Forelimb muscle (tissue), 1 donor: ENCODE results near the gene IREB2. TPM values are rescaled to one million over a fixed set of nuclear protein-coding genes. Genes with fewer than 3 reads are reported as not detected.

Experiments used
- DNase-seq: peaks from one replicate; pipeline ENCODE4 v3.0.0-alpha.2; 2013; ENCODE audit warnings: low read depth
- polyA plus RNA-seq: library from polyadenylated mRNA; unstranded; fragments of 120-200 nt; gene quantifications from one replicate; pipeline ENCODE4 v1.2.1, GENCODE V29; 2013; ENCODE audit not compliant: insufficient read length

Gene IREB2
- polyA plus RNA-seq, 1 donor = 41.7 TPM

DNA sequence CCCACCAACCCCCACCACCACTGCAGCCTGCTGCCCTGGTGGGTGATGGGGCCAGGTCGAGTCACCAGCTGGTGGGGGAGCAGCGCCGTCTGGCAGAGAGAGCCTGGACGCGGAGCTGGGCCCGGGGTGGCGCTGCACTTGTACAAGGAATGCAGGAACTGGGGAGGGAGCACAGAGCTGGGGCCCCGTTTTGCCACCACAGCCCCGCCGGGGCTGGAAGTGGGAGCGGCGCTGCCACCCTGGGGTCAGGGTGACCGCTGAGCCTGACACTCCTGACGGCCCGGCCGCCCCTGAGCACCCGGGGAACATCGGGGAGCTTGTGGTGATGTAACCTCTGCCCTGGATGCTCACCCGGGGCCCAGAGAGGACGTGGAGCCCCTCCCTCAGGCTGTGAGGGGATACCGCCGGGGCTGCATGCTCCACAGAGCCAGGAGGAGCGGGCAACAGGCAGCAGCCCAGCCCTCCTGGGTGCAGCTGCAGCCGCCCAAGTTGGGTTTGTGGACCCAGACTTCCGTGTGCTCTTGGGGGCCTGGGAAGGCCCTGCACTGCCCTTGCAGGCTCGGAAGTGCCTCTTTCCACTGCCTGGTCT, 32.6 kb upstream of the IREB2 start:
- DNase-seq = no peak

DNA sequence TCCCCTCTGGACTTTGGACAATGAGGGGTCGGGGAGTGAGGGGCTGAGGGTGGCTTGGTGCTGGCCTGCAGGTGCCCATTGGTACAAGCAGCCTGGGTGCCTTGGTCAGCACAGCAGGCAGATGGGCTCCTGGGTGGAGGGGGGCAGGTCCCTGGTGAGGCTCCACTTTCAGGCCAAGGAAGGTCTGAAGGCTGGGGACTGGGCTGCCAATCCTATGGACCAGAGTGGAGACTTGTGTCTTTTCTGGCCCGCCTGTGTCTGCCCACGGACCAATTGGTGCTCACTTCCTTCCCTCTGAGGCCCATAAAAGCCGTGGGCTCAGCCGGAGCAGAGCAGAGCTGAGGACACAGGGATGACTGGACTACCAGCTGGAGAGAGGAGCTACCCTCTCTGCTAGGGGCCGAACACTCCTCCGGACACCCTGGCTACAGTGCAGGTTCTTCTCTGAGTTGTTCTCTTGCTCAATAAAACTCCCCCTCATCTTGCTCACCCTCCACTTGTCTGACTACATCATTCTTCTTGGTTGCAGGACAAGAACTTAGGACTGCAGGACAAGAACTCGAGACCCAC, 31.9 kb upstream of the IREB2 start:
- no peak for DNase-seq

DNA sequence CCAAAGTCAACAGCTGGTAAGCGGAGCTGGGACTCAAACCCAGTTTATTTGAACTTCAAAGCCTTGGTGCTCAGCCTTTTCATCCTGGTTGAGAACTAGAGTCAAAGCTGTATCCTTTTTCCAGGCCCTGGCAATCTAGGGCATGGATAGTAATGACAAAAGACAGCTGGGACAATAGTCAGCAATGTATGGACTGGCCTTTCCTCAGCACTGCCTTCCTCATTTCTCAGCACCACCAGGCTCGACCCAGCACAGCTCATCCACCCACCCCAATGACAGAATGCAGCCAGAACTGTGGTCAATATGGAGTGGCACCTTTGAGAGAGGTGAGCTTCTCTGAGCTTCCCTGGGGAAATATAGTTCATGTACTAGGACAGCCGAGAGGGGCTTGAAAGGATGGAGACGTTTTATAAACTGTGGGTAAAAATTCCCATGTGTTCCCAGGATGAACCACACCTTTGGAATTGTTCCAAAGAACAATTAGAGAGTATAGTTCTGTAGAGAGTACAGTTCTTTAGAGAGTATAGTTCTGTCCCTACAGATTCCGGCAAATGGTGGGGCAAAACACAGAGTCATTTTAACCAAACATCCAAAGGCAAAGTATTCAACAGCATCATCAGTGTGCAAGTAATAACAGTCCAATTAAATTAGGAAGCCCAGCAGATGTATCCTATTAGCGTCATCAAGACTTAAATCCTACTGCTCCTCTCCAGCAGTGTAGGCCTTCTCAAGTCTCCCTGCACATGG, 30.2 kb upstream of the IREB2 start:
- no peak for DNase-seq

DNA sequence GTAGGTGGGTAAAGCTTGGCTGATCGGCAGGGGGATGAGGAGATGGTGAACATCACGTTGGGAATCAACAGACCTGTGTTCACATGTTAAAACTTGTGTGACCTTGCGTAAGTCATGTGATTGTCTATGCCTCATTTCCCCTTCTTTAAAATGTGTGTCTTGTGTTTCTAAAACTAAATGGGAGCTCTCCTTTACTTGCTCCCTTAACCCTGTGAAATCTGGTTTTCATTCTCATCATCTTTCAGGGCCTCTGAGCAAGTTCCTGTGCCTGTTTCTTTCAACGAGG, 29.7 kb upstream of the IREB2 start:
- no peak for DNase-seq

DNA sequence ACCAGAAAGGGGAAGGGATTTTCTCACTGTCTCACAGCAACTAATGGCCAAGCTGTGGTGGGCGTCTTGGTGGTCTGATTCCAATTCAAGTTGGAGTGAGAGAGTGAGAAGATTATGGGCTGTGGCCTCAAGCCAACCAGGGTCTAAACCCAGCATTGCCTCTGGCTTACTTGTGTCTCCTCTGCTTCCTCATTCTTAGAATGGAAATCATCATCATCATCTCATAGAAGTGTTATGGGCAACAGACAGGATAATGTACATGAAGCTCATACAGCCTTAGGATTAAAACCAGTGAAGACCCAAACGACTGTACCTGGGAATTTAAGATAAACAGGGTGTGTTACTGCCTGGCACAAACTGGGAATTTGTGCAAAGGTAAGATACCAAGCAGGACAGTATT, 29.1 kb upstream of the IREB2 start:
- DNase-seq = no peak

DNA sequence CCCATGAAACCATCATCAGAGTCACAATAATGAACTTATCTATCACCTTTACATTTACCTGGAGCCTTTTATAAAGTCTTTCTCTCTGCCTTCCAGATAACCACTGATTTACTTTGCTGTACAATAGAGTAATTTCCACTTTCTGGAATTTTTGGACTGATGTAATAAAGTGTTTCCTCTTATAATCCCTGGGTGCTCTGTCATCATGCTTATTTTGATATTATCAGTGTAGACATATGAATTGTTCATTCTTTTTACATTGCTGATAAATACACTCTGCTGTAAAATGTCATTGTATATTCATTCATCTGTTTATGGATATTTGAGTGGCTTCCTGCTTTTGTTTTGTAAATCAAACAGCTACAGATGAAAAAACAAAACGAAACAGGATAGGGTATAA, 27.0 kb upstream of the IREB2 start:
- no peak for DNase-seq

DNA sequence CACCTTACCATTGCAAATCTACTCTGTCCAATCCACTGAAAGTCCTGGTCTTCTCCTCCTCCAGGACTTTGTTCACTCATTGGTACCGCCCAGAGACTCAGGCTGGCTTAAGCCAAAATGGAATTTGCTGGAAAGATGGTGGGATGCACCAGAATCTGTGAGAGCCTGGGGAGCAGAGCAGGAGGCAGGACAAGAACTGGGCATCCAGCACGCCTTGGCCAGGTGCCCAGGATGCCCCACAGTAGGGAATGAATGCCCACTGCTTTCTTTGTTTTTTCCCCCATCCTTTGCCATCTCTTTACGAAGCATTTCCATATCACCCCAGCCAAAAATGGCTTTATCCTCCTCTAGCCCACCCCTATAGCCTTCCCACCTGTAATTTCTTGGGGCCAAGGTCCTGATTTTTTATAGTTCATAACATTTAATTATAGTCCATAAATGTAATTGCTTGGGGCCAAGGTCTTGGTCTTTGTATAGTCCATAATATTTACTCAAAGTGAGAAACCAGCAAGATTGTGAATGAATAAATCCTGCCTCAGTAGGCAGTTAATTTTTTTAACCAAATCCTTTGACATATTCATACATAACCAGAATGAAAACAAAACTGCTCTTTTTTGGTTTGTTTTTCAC, 23.3 kb upstream of the IREB2 start:
- DNase-seq = no peak

DNA sequence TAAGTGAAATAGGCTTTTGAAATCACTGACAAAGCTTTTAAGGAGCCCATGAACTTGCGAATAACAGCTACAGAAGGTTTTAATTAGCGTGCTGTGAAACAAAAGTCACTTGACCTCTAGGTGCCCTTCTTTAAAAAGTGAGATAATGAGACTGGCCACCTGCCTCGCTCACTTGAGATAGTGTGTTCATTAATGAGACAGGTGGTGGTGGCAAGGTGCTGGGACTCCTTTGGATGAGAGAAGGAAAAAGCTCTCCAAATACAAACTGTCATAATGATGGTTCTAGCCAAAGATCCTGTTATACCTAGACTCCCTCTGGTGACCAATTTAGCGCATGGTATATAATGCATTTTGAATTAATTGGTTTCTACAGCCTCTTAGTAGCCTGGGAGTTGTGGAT, 22.7 kb upstream of the IREB2 start:
- no peak for DNase-seq

DNA sequence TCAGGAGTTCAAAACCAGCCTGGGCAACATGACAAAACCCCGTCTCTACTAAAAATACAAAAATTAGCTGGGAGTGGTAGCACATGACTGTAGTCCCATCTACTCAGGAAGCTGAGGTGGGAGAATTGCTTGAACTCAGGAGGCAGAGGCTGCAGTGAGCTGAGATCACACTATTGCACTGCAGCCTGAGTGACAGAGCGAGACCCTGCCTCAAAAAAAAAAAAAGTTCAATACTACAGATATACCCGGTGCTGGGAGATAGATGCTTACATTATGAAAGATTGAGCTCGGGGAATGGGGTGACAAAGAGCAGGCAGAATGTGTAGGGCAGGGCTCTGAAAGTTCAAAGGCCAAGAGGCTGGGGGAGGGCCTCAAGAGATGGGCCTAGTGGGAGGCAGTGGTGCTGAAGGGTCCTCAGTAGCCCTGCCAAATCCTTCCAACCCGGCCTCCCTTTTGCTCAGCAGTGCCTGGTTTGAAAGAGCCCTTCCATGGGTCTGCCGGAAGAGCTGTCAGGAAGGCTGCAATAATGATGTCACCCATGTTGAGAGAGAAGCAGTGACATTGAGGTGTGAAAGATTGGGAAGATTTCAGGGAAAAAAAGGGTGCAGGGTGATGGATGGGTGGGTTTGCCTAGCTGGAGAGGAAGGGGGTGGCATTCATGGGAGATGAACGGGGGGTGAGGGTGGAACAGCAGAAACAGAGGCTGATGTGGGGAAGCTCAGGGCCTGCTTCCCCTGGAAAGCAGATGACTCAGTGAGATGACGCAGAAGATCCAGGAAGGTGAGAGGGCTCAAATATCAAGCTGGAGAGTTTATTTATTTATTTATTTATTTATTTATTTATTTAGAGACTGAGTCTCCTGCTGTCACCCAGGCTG, 20.0 kb upstream of the IREB2 start:
- DNase-seq = no peak

DNA sequence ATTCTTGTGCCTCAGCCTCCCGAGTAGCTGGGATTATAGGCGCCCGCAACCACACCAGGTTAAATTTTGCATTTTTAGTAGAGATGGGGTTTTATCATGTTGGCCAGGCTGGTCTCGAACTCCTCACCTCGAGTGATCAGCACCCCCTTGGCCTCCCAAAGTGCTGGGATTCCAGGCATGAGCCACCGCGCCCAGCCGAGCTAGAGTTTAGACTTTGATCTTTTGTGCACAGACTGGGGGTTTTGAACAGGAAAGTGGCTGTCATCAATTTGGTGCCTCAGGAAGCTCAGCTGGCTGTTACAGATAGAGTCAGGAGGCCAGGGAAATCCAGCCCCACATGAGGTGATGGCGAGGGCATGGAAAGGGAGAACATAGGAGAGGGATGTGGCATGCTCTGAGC, 19.3 kb upstream of the IREB2 start:
- no peak for DNase-seq

DNA sequence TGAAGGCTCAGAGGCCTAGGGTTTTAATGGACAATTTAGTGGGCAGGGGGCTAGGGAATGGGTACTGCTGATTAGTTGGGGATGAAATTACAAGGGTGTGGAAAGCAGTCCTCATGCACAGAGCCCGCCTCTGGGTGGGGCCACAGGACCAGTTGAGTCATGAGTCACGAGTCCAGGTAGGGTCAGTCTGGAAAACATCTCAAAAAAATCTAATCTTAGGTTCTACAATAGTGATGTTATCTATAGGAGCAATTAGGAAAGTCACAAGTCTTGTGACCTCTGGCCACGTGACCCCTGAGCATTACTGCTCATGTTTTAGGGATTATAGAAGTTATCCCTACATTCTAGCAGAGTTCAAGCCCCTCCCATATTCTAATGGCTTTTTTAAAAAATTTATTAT, 18.6 kb upstream of the IREB2 start:
- DNase-seq = no peak

DNA sequence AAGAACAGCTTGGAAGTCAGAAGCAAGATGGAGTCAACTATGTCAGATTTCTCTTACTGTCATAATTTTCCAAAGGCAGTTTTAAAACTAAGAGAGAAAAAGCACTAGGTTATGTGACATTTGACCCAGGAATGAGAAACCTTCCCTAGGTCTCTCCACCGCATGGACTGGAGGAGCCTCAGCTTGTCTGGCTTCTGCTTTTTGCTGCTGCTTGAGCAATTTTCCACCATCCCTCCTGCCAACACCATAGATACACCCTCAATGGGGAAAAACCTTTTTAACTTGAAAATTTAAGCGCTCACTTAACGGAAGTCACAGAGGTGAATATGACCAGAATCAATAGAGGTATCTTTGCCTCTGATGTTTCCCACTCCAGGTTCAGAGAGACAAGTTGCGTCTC, 17.8 kb upstream of the IREB2 start:
- no peak for DNase-seq

DNA sequence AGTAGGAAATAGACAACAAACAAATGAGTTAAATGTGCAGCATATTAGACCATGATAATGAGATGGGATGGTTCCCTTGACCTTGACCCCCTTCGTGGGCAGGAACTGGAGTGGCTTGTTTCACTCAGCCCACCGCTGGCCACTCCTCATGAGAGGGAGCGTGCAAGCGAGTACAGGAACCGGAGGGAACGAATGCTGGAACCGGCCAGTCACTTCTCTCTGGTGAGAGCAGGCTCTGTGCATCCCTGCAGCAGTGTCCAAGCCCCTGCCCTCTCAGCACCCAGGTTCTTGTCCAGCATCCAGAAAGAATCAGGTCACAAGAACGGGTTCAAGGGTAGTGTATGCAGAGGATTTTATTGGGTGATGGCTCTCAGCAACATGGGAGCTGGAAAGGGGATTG, 17.2 kb upstream of the IREB2 start:
- no peak for DNase-seq

DNA sequence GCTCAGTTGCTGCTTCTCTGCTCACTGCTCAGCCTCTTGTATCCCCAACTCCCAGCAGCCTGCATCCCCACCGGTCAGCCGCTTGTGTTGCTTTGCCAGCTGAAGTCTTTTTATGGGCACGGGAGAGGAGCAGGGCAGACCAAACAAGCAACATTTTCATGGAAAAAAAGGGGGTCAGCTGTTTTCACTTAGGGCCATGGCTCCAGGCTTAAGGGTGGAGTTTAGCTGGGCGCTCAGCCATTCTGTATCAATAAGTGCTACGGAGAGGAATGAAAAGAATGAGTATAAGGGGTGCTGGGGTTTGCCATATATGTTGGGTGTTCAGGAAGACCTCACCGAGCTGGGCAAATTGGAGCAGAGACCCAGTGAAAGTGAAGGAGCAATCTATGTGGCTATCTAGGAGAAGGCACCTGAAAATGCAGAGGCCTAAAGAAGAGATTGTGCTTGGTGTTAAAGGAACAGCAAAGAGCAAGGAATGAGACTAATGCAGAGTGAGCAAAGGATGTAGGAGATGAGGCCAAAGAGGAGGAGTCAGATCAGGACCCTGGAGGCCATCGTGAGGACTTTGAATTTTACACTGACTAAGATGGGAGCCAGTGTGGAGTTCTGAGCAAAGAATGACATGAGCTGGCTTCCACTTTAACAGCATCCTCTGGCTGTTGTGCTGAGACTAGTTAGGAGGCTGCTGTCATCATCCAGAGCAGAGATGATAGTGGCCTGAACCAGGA, 16.6 kb upstream of the IREB2 start:
- no peak for DNase-seq

DNA sequence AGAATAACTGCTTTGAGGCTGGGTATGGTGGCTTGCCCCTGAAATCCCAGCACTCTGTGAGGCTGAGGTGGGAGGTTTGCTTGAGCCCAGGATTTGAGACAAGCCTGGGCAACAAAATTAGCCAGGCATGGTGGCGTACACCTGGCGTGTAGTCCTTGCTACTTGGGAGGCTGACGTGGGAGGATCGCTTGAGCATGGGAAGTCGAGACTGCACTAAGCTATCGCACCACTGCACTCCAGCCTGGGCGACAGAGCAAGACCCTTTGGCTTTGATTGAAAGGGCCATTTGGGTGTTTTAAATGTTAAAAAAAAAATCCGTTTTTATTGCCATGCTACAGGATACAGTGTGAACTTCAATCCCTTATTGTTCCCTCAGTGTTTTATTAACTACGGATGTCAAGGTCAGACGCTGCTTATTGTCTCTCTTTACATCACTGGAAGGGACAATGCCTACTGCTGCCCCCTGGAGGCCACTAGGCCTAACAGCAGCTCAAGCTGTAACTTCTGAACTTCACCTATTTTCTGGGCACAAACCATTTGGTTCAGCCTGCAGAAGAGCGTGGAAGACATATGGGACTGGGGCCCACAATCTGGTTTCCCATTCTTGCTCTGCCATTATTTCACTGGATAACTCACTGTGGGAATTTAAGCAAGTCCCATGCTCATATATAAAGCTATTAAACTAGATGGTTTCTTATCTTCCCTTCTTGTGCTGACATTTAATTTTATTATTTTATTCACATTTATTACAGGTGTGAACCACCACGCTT, 15.3 kb upstream of the IREB2 start:
- DNase-seq = no peak

DNA sequence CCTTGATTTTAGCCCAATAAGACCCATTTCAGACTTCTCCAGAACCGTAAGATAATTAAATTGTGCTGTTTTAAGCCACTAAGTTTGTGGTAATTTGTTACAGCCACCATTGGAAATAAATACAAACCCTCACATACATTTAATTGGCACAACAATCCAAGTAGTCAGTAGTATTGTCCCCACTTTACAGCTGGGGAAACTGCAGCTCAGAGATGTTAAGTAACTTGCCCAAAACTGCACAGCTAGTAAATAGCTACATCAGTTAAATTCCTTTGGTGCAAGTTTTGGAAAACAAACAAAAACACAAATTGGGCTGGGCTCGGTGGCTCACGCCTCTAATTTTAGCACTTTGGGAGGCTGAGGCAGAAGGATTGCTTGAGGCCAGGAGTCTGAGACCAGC, 13.3 kb upstream of the IREB2 start:
- no peak for DNase-seq

DNA sequence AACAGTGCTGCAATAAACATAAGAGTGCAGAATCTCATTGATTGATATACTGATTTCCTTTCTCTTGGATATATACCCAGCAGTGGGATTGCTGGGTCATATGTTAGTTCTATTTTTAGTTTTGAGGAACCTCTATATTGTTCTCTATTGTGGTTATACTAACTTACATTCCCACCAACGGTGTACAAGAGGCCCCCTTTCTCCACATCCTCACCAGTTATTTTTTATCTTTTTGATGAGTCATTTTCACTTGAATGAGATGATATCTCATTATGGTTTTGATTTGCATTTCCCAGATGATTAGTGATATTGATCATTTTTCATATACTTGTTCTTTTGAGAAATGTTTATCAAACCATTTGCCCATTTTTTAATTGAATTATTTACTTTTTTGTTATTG, 12.4 kb upstream of the IREB2 start:
- no peak for DNase-seq

DNA sequence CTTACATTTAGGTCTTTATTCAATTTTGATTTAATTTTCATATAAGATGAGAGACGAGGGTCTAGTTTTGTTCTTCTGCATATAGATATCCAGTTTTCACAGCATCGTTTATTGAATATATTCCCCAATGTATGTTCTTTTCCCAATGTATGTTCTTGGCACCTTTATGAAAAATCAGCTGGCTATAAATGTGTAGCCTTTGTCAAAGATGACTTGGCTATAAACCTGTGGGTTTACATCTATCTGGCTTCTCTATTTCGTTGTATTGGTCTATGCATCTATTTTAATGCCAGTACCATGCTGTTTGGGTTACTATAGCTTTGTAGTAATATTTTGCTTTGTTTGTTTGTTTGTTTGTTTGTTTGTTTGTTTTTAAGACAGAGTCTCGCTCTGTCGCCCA, 11.7 kb upstream of the IREB2 start:
- no peak for DNase-seq

DNA sequence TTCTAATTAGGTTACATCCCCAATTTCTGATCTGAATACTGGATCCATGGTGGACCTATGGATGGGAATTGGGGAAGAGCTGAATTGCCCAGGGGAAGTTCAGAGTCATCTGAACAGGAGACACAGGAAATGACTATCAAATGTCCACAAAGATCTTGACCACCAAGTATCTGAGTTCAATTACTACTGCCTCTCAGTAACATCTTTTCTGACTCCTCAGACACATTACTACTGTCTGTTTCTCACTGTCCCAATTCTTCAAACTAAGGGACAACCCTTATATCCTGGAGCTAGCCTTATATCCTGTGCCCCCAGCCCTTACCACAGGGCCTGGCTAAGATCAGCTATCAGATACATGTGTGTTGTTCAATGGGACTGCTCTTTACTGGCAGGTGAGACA, 10.1 kb upstream of the IREB2 start:
- no peak for DNase-seq

DNA sequence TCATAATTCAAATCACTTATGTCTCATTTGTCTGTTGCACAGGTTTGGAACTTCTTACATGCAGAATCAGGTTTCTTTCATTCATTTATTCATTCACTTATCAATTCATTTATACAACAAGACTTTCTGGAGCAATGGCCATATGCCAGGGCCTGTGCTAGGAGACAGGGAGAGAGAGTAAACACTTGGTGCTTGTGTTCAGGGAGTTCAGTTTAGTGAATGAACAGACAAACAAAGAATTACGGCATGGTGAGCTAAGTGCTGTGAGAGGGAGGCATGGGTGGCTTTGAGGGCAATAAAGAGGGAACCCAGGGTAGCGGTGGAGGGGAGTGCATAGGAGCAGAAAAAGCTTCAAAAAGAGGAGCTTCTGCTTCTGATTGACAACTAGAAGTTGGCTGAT, 8.5 kb upstream of the IREB2 start:
- DNase-seq = no peak

DNA sequence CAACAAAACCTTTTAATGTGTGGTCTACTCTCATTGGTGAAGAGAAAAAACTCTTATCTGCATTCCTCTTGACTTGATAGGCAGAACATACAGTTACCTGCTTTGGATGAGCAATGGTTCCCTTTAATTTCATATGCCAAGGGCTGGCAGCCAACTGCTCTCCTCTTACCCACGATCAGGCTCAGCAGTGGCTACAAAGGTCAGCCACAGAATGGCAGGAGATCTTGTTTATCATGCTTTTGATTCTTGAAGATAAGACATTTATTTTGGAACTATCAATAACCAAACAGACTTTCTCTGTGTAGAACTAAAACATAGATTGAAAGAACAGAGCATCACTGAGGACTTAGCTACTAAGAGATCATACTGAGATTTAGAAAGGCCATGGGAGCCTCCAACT, 6.1 kb upstream of the IREB2 start:
- no peak for DNase-seq
